22Rv1 (cell line): ENCODE data around the gene KSR2.

ENCODE experiments used
- H3K27ac ChIP-seq: fragments of 450-650 bp; 2 replicates; pipeline ENCODE4 v1.5.1; 2017
- CTCF ChIP-seq: fragments of 450-650 bp; IDR thresholded peaks from 2 replicates; pipeline ENCODE4 v1.5.1; 2017; ENCODE audit warnings: mild to moderate bottlenecking
- ZFX ChIP-seq: fragments of 450-650 bp; IDR thresholded peaks from 2 replicates; pipeline ENCODE4 v1.6.1; 2017; ENCODE audit warnings: antibody characterized with exemption, borderline replicate concordance

KSR2 gene

GRCh38 chr12:117792877-117793424 is 175.8 kb downstream of the KSR2 start:
- H3K27ac ChIP-seq = no peak overlapping the region
- TF ChIP-seq ZFX = no peak
- TF ChIP-seq CTCF = no peak

DNA sequence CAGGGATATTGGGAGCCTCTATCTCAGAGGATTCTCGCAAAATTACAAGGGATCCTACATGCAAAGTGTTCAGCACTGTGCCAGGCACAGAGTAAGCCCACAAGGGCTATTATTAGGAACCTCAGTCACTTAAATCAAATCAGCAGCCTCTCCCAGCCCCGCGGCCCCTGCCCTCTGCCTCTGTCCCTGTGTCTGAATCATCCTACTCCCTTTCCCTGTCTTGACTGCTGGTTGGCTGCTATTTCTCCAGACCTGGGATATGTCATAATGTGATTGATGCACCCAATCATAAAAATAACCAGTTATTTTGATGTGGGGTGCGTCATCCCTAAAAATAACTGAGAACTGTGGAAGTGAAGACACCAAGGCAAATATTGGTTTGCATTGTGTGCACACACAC is 176.3 kb downstream of the KSR2 start:
- TF ChIP-seq ZFX (no peak), CTCF (no peak)
- H3K27ac ChIP-seq = no peak overlapping the region

GRCh38 chr12:117790948-117791347 is 177.8 kb downstream of the KSR2 start:
- no peak for TF ChIP-seq CTCF
- TF ChIP-seq ZFX = no peak

GRCh38 chr12:117790198-117790597 is 178.6 kb downstream of the KSR2 start:
- H3K27ac ChIP-seq = no peak overlapping the region
- TF ChIP-seq CTCF (no peak), ZFX (no peak)

More at GRCh38 chr12:117790948-117791347, 177.8 kb downstream of the KSR2 start:
- H3K27ac ChIP-seq = no peak overlapping the region

- no peak overlapping the region for H3K27ac ChIP-seq
- TF ChIP-seq CTCF = no peak
- no peak for TF ChIP-seq ZFX
These were observed 179.4 kb downstream of the KSR2 start for GRCh38 chr12:117789195-117789912.

GRCh38 chr12:117778656-117779055 is 190.1 kb downstream of the KSR2 start:
- H3K27ac ChIP-seq = no peak overlapping the region
- TF ChIP-seq CTCF (no peak), ZFX (no peak)

- no peak for TF ChIP-seq ZFX
- no peak for TF ChIP-seq CTCF
- no peak overlapping the region for H3K27ac ChIP-seq
These were observed 193.6 kb downstream of the KSR2 start for GRCh38 chr12:117774941-117775775.
